Thoracic aorta (tissue), 2 donors: ENCODE measurements around the gene SOX13. TPM values are rescaled to one million over a fixed set of nuclear protein-coding genes. Genes with fewer than 3 reads are reported as not detected.
"Not testable (repeated sequence)": the region's sequence is repeated elsewhere in the genome, so short reads cannot be mapped to it uniquely, and the experiment has no call there.

Experiments used
- ATAC-seq: fragments of 150-250 bp; one replicate; pipeline ENCODE4 v1.8.0; 2017; ENCODE audit warnings: low read depth; ENCODE audit not compliant: insufficient number of reproducible peaks, low FRiP score
- DNase-seq: peaks from one replicate; pipeline ENCODE4 v3.0.0-alpha.2; 2020; ENCODE audit warnings: low spot score
- H3K27ac ChIP-seq, 2 donors: fragments of 200-600 bp; sonication (generic); 1 replicate in 1 of 2; 2 replicates in 1 of 2; pipeline ENCODE4 v1.5.1; 2016; ENCODE audit warnings: mild to moderate bottlenecking in 2 of 2, moderate library complexity in 2 of 2
- H3K27me3 ChIP-seq: fragments of 200-600 bp; sonication (generic); replicated peaks from 2 replicates; pipeline ENCODE4 v1.6.0; 2016; ENCODE audit warnings: mild to moderate bottlenecking; ENCODE audit not compliant: insufficient read depth
- H3K36me3 ChIP-seq: fragments of 200-600 bp; sonication (generic); one replicate; pipeline ENCODE4 v1.5.1; 2016
- H3K4me1 ChIP-seq, 2 donors: fragments of 200-600 bp; sonication (generic); 1 replicate in 1 of 2; 2 replicates in 1 of 2; pipeline versions ENCODE4 v1.5.1 to v1.6.0; 2016; ENCODE audit warnings: low read depth in 2 of 2, mild to moderate bottlenecking in 1 of 2; ENCODE audit not compliant: control insufficient read depth in 1 of 2
- H3K4me3 ChIP-seq: fragments of 200-600 bp; sonication (generic); 2 replicates; pipeline ENCODE4 v1.5.1; 2016; ENCODE audit warnings: mild to moderate bottlenecking
- H3K9me3 ChIP-seq: fragments of 200-600 bp; sonication (generic); 2 replicates; pipeline ENCODE4 v1.5.1; 2016
- total RNA-seq, 2 donors: library from RNA; depleted of rRNA; stranded (reverse); fragments of >200 nt; gene quantifications; one replicate each; pipeline versions ENCODE4 v1.1.0 to v1.2.3, GENCODE V29; 2016
- TF ChIP-seq, protein P1 (sequence below): fragments of 200-600 bp; sonication (generic); IDR thresholded peaks from one replicate; pipeline ENCODE4 v1.5.1; 2019; ENCODE audit warnings: antibody characterized with exemption

Gene SOX13
- total RNA-seq, 2 donors from 2014 or later, result 27.2 to 33.2 TPM

DNA sequence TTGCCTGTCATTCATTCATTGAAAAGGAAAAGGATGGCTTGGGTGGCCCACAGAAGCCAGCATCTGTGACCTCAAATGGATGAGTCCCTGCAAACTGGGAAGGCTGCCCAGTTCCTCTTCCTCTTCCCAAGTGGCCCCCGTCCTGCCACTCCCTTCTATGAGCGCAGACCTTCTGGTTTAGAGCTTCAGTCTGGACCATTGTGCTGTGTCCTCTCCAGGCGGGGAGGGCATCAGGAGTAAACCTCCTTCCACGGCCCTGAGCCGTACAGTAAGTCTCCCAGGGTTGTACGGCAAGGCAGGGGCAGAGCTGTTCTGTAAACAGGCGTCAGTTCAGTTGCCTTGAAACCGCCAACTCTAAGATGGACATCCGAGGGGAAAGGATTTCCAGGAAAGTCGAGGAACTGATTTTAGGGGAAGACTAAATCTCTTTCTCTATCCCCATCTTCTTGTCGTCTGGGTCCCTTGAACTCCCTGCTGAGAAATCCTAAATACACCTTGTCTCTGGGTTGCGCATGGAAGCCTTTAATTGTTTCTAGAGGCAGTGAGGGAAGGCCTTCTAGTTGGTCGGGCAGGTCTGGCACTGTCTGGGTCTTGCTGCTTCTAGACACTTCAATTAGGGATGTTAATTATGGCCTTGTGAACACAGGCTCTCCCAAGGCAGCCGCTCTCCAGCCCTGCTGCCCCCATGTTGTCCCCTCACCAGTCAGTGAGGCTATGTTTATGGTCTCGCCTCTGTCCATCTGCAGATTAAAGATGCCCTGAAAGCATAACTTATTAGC, 22.1 kb downstream of the SOX13 start:
- no peaks in the 10 kb centered on the region for H3K36me3 ChIP-seq
- ATAC-seq, result no peak
- TF ChIP-seq, protein P1, sequence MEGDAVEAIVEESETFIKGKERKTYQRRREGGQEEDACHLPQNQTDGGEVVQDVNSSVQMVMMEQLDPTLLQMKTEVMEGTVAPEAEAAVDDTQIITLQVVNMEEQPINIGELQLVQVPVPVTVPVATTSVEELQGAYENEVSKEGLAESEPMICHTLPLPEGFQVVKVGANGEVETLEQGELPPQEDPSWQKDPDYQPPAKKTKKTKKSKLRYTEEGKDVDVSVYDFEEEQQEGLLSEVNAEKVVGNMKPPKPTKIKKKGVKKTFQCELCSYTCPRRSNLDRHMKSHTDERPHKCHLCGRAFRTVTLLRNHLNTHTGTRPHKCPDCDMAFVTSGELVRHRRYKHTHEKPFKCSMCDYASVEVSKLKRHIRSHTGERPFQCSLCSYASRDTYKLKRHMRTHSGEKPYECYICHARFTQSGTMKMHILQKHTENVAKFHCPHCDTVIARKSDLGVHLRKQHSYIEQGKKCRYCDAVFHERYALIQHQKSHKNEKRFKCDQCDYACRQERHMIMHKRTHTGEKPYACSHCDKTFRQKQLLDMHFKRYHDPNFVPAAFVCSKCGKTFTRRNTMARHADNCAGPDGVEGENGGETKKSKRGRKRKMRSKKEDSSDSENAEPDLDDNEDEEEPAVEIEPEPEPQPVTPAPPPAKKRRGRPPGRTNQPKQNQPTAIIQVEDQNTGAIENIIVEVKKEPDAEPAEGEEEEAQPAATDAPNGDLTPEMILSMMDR, result no peak
- H3K4me1 ChIP-seq, result peaks cover 0 to 1% of the 10 kb centered on the region in 2 donors
- H3K4me3 ChIP-seq, result no peak overlapping the region
- H3K9me3 ChIP-seq, result no peaks in the 10 kb centered on the region
- no peaks in the 10 kb centered on the region for H3K27me3 ChIP-seq
- no peak overlapping the region for H3K27ac ChIP-seq
- no peak for DNase-seq

DNA sequence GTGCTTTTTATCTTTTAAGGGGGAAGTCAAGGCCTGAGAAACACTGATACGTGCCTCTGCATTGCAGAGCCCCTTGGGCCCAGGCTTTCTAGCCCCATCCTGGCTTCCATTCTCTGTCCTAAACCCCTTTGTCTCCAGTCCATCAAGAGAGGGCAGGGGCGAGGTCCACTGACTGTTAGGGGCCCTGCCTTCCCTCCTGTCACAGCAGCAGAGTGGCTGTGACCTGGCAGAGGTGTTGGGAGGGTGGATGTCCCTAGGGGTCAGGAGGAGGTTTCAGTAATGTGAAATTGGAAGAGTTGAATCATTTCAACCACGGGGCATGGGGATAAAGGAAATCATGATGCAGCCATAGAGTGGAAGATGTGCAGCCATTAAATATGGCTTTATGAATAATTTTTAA, 24.0 kb downstream of the SOX13 start:
- DNase-seq (no peak), ATAC-seq (no peak)
- Histone ChIP-seq H3K36me3 (no peaks in the 10 kb centered on the region), H3K27ac (no peak overlapping the region), H3K9me3 (no peaks in the 10 kb centered on the region), H3K27me3 (no peaks in the 10 kb centered on the region), H3K4me3 (no peak overlapping the region), H3K4me1 (no peaks in the 10 kb centered on the region)
- TF ChIP-seq, protein P1, result no peak

- TF ChIP-seq, protein P1, result no peak
- Histone ChIP-seq H3K27ac (no peak overlapping the region), H3K36me3 (no peaks in the 10 kb centered on the region), H3K9me3 (no peaks in the 10 kb centered on the region), H3K27me3 (no peaks in the 10 kb centered on the region), H3K4me1 (peaks cover 2 to 17% of the 10 kb centered on the region in 2 donors), H3K4me3 (no peak overlapping the region)
- no peak for DNase-seq
- no peak for ATAC-seq
These were observed 25.8 kb downstream of the SOX13 start for GRCh38 chr1:204098683-204099082.

GRCh38 chr1:204099754-204100153, 26.8 kb downstream of the SOX13 start:
- H3K4me1 ChIP-seq, result peaks cover 10 to 28% of the 10 kb centered on the region in 2 donors
- H3K9me3 ChIP-seq, ATAC-seq: not testable (repeated sequence)

DNA sequence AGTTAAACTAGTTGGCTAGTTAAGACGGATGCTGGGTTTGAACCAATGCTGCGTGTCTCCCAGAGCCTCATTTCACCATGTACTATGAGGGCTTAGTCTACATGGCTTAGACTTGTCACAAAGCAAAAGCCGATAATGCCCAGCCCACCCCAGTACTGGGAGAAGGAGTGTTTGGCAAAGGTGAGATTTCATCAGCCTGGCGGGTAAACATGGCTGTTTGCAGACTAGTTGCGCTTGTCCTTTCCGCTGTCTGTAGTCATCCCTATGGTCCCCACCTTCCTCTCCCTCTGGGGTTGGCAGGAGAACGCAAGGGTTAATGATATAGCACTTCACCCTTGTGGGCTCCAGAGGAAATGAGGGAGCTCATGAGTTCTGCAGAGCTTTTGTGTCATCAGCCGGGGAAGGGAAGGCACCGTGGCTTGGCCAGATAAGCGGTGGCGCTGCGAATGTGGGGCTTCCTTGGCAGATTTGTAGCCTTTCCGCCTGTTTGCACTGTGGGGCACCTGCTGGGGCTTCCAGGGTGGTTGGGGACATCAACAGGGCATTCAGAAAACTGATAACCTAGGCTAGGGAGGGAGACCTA, 29.2 kb downstream of the SOX13 start:
- no peak overlapping the region for H3K4me3 ChIP-seq
- peaks cover 10 to 28% of the 10 kb centered on the region in 2 donors for H3K4me1 ChIP-seq
- no peak overlapping the region for H3K27ac ChIP-seq
- TF ChIP-seq, protein P1, result no peak
- H3K9me3 ChIP-seq, result no peaks in the 10 kb centered on the region
- no peaks in the 10 kb centered on the region for H3K27me3 ChIP-seq
- no peak for DNase-seq
- no peaks in the 10 kb centered on the region for H3K36me3 ChIP-seq
- ATAC-seq, result no peak

More at GRCh38 chr1:204099754-204100153, 26.8 kb downstream of the SOX13 start:
- H3K4me3 ChIP-seq, H3K36me3 ChIP-seq, H3K27me3 ChIP-seq, DNase-seq, H3K27ac ChIP-seq: not testable (repeated sequence)
